Peyer's patch (tissue), 4 donors: ENCODE measurements around the gene SLC6A18. TPM values are rescaled to one million over a fixed set of nuclear protein-coding genes. Genes with fewer than 3 reads are reported as not detected.

Experiments
- DNase-seq, 3 donors: peaks; one replicate each; pipeline ENCODE4 v3.0.0-alpha.2; 2017 to 2019
- H3K27ac ChIP-seq, 4 donors: fragments of 200-600 bp; sonication (generic); one replicate each; pipeline ENCODE4 v1.5.1; 2016 to 2019
- H3K27me3 ChIP-seq, 2 donors: fragments of 200-600 bp; sonication (generic); one replicate each; pipeline ENCODE4 v1.5.1; 2019
- H3K36me3 ChIP-seq, 3 donors: fragments of 200-600 bp; sonication (generic); one replicate each; pipeline ENCODE4 v1.5.1; 2016 to 2019
- H3K4me1 ChIP-seq, 4 donors: fragments of 200-600 bp; sonication (generic); one replicate each; pipeline ENCODE4 v1.5.1; 2016 to 2019
- H3K4me3 ChIP-seq, 4 donors: fragments of 200-600 bp; sonication (generic); 1 replicate in 3 of 4; 2 replicates in 1 of 4; pipeline ENCODE4 v1.5.1; 2016 to 2019; ENCODE audit warnings: mild to moderate bottlenecking in 1 of 4
- H3K9me3 ChIP-seq, 4 donors: fragments of 200-600 bp; sonication (generic); one replicate each; pipeline ENCODE4 v1.5.1; 2016 to 2019; ENCODE audit warnings: mild to moderate bottlenecking in 1 of 4
- POLR2A ChIP-seq, 2 donors: fragments of 450-650 bp; IDR thresholded peaks; one replicate each; pipeline ENCODE4 v1.5.1; 2017; ENCODE audit warnings: antibody characterized with exemption in 2 of 2, mild to moderate bottlenecking in 2 of 2, moderate library complexity in 2 of 2
- total RNA-seq, 4 donors: library from RNA; depleted of rRNA; stranded (reverse); fragments of >200 nt; gene quantifications; one replicate each; pipeline ENCODE4 v1.1.0, GENCODE V29; 2016
- TF ChIP-seq, protein P1 (sequence below), 6 experiments: fragments of 450-650 bp in 4 of 6; fragments of 200-600 bp in 2 of 6; sonication (generic) in 1 of 6; IDR thresholded peaks; one replicate each; pipeline ENCODE4 v1.5.1; 2017 to 2019; ENCODE audit warnings: antibody characterized with exemption in 6 of 6, mild to moderate bottlenecking in 3 of 6, moderate library complexity in 1 of 6

The SLC6A18 gene
- total RNA-seq, 4 donors from 2014 or later, result 0.53 to 0.95 TPM; not detected in 2

- TF ChIP-seq, protein P1, sequence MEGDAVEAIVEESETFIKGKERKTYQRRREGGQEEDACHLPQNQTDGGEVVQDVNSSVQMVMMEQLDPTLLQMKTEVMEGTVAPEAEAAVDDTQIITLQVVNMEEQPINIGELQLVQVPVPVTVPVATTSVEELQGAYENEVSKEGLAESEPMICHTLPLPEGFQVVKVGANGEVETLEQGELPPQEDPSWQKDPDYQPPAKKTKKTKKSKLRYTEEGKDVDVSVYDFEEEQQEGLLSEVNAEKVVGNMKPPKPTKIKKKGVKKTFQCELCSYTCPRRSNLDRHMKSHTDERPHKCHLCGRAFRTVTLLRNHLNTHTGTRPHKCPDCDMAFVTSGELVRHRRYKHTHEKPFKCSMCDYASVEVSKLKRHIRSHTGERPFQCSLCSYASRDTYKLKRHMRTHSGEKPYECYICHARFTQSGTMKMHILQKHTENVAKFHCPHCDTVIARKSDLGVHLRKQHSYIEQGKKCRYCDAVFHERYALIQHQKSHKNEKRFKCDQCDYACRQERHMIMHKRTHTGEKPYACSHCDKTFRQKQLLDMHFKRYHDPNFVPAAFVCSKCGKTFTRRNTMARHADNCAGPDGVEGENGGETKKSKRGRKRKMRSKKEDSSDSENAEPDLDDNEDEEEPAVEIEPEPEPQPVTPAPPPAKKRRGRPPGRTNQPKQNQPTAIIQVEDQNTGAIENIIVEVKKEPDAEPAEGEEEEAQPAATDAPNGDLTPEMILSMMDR (IDR thresholded peaks at IDR 0.05), result no peak
- no peak for TF ChIP-seq POLR2A (IDR thresholded peaks at IDR 0.05)
- Histone ChIP-seq H3K27me3 (no peaks in the 10 kb centered on the region), H3K36me3 (no peaks in the 10 kb centered on the region), H3K4me3 (no peak overlapping the region), H3K9me3 (peaks cover 0 to 11% (median 0%) of the 10 kb centered on the region in 4 donors), H3K27ac (no peak overlapping the region), H3K4me1 (no peaks in the 10 kb centered on the region)
- no peak for DNase-seq
Observed at GRCh38 chr5:1230551-1230950, 5.4 kb downstream of the SLC6A18 start.

DNA sequence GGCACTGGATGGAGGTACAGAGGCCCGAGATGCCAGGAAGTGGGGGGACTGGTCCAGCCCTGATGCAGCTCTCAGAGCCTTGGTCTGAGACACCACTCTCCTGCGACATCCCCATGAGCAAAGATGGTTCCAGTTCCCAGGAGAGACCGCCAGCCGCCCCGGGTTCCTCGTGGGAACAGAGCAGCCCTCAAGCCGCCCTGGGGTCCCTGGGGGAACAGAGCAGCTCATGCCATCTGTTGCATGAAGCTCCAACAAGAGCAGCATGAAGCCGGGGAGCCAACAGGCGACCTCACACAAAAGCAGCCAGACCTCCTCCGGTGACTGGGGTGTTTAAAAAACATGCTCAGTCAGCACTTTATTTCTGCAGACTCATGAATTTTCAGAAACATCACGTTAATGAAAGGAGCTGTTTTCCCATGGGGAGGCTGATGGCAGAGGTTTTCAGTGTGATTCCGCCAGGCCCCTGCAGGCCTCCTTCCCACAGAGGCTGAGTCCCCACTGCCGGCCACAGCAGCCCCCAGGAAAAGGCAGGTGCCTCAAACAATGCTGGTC is 6.2 kb downstream of the SLC6A18 start:
- no peaks in the 10 kb centered on the region for H3K27me3 ChIP-seq
- no peak overlapping the region for H3K4me3 ChIP-seq
- H3K4me1 ChIP-seq, result no peaks in the 10 kb centered on the region

DNA sequence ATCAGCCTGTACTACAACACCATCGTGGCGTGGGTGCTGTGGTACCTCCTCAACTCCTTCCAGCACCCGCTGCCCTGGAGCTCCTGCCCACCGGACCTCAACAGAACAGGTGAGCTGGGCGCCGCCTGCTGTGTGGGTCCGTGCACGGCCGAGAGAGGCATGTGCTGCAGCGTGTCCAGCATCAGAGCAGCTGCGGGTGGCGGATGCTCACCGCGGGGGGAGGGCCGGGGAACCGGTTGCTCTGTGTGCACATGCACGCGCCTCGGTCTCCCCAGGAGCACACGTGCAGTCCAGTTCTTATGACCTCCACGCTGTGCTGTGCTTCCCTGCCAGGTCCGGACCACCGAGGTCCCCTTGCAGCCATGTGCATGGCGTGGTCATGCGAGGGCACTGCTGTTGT is 7.6 kb downstream of the SLC6A18 start:
- Histone ChIP-seq H3K36me3 (no peaks in the 10 kb centered on the region), H3K27ac (no peak overlapping the region), H3K4me1 (no peaks in the 10 kb centered on the region), H3K9me3 (peaks cover 0 to 11% (median 0%) of the 10 kb centered on the region in 4 donors), H3K27me3 (no peaks in the 10 kb centered on the region), H3K4me3 (no peak overlapping the region)
- no peak for DNase-seq
- TF ChIP-seq, protein P1 (IDR thresholded peaks at IDR 0.05), result no peak
- TF ChIP-seq POLR2A (IDR thresholded peaks at IDR 0.05), result no peak

More for the DNA sequence above, 6.2 kb downstream of the SLC6A18 start:
- no peak for DNase-seq
- Histone ChIP-seq H3K36me3 (no peaks in the 10 kb centered on the region), H3K9me3 (peaks cover 0 to 11% (median 0%) of the 10 kb centered on the region in 4 donors), H3K27ac (no peak overlapping the region)
- no peak for TF ChIP-seq POLR2A (IDR thresholded peaks at IDR 0.05)
- TF ChIP-seq, protein P1 (IDR thresholded peaks at IDR 0.05), result no peak

DNA sequence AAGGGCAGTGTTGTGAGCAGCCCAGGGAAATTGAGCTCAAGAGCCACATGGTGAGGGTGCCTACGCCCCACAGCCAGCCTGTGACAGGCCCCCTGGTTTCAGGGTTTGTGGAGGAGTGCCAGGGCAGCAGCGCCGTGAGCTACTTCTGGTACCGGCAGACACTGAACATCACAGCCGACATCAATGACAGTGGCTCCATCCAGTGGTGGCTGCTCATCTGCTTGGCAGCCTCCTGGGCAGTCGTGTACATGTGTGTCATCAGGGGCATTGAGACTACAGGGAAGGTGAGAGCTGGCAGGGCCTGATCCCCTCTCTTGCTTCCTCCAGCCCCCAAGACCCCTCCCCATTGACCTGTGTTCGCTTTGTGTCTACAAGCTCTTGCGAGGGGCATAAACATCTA is 10.2 kb downstream of the SLC6A18 start:
- TF ChIP-seq, protein P1 (IDR thresholded peaks at IDR 0.05), result peak in 2 of 6 experiments; percentile 25 to 35
- TF ChIP-seq POLR2A (IDR thresholded peaks at IDR 0.05), result no peak
- peak in 1 of 3 donors; percentile 57 for DNase-seq

DNA sequence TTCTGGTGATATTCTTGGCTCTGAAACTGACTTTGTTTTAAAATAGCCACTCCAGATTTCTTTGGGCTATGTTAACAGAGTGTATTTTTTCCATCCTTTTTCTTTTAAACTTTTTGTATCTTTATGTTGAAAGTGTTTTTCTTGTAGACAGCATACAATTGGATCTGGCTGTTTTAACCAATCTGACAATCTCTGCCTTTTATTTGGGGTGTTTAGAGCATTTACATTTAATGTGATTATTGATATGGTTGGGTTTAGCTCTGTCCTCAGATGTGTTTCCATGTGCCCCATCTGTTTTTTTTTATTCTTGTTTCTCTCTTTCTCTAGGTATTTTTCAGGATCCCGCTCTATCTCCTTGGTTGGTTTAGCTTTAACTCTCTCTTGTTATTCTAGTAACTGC is 10.7 kb downstream of the SLC6A18 start:
- no peak for TF ChIP-seq POLR2A (IDR thresholded peaks at IDR 0.05)
- TF ChIP-seq, protein P1 (IDR thresholded peaks at IDR 0.05), result no peak
- DNase-seq, result no peak
- Histone ChIP-seq H3K27me3 (no peaks in the 10 kb centered on the region), H3K9me3 (peaks cover 0 to 11% (median 0%) of the 10 kb centered on the region in 4 donors), H3K4me3 (no peak overlapping the region), H3K36me3 (no peaks in the 10 kb centered on the region), H3K27ac (no peak overlapping the region), H3K4me1 (peaks cover 0 to 19% (median 4%) of the 10 kb centered on the region in 4 donors)

More for the DNA sequence above, 10.2 kb downstream of the SLC6A18 start:
- H3K27me3 ChIP-seq, result no peaks in the 10 kb centered on the region
- H3K36me3 ChIP-seq, result no peaks in the 10 kb centered on the region
- peaks cover 0 to 11% (median 0%) of the 10 kb centered on the region in 4 donors for H3K9me3 ChIP-seq
- peaks cover 0 to 15% (median 4%) of the 10 kb centered on the region in 4 donors for H3K4me1 ChIP-seq
- H3K27ac ChIP-seq, result no peak overlapping the region
- H3K4me3 ChIP-seq, result no peak overlapping the region
